HG03064 (cell line): ENCODE measurements around the gene OGFOD3.
"Not testable (repeated sequence)": the region's sequence is repeated elsewhere in the genome, so short reads cannot be mapped to it uniquely, and the experiment has no call there.

Experiments used
- ATAC-seq: cut with Tn5 transposase; IDR thresholded peaks from one replicate; pipeline ENCODE4 v1.9.1; 2021; ENCODE audit warnings: low read depth; ENCODE audit not compliant: unreplicated experiment

The OGFOD3 gene

DNA sequence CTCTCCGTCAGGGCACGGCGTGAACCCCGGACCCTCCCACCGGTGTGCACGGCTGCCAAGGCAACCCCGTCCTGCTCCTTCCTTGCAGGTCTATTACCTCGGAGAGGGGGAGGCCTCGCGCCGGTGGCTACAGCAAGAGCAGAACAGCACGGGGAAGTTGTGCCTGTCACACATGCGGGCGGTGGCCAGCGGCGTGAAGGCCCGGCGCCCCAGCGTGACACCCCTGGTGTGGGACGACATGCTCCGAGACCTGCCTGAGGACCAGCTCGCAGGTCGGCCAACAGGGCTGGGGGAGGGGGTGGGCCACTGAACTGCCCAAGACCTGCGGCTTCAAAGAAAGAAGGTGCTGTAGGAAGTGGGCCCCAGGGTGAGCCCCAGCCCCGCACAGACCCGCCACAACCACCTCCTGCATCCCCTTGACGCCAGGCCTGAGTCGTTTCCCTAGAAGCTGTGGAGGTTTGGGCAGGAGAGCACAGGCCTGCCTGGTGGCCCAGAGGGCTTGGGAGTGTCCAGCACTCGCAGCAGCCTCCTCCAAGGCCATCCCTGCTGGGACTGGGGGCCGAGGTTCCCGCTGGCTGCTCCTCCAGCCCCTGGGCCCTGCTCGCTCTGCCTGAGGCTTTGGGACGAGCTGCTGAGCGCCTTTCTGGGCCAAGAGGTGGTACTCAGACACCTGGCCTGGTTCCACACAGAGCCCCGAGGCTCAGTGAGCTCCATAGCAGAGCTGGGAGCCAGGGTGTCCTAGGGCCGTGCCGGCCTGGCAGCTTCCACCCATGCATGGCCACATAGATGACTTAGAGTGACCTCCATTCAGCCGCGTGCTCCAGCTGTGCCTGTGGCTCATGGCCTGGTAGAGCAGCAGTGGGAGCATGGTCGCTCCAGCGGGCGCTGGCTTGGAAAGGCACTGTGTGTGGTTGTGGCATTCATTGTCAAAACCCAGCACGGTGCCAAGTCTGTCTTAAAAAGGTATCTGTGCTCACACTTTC is 17.5 kb upstream of the OGFOD3 start:
- no peak for ATAC-seq

DNA sequence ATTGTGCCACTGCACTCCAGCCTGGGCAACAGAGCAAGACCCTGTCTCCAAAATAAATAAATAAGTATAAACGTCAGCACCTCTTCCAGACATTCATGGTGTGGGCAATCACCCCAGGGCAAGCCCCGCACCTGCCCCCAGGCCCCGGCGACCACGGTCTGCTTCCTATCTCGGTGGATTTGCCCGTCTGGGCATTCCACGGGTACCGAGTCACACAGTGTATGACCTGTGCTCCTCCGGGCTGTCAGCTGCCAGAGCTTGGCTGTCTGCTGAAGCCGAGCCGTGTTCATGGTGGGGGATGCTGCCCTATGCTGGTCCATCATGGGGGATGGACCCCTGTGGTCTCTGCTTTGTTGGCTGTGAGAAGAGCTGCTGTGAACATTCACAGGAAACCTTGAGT is 16.7 kb upstream of the OGFOD3 start:
- ATAC-seq: no peak

DNA sequence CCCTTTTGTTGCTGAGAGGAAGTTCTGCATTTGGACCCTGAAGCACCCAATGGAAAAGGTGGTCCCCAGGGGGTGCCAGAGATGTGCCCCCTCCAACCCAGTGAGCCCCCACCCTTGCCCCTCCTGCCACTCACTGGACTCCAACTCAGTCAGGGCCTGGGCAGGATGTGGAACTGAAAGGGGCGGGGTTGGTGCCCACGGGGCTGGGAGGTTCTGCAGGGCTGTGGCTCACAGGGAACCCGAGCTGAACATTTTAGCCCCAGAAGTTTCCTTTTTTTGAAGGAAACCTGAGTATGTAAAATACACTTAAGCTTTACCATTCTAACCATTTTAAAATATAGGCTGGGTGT is 15.8 kb upstream of the OGFOD3 start:
- ATAC-seq: no peak

DNA sequence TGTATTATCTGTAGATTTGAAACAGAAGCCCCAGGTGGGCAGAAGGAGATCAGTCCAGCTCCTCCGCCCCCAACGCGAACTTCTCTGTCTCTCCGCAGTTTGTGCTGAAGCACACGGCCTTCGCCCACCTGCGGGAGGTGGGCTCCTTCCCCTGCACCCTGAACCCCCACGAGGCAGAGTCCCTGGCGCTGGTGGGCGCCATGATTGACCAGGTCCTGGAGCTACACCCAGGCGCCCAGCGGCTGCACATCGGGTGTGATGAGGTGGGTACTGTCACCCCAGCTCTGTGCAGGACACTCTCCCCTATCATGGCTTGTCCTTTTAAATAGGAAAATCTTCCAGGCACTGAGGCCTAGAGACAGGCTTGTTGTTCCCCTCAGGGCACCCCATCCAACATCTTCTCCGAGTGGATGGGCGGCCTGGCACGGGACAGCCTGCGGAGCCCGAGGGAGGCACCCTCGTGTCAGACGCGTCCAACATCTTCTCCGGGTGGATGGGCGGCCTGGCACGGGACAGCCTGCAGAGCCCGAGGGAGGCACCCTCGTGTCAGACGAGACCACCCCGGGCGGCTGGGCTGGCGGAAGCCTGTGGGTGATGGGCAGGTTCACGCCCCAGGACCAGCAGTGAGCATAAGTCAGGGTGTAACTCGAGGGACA is 15.3 kb upstream of the OGFOD3 start:
- ATAC-seq: no peak

DNA sequence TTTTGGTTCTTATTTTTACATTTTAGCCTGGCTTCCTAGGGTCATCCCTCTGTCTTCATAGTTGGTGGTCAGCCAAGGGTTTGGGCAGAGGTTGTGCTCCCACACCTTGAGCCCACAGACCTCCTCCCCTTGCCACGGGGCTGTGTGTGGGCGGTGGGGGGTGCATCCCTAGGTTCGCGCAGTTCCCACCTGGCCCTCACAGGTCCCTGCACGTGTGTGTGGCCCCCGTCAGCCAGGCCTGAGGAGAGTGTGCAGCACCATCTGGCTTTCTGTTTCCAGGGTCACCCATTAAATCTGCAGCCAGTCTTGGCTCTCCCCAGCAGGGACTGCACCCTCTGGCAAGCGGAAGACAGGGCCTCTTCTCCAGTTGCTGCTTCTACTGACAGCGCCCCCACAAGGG is 13.6 kb upstream of the OGFOD3 start:
- no peak for ATAC-seq

DNA sequence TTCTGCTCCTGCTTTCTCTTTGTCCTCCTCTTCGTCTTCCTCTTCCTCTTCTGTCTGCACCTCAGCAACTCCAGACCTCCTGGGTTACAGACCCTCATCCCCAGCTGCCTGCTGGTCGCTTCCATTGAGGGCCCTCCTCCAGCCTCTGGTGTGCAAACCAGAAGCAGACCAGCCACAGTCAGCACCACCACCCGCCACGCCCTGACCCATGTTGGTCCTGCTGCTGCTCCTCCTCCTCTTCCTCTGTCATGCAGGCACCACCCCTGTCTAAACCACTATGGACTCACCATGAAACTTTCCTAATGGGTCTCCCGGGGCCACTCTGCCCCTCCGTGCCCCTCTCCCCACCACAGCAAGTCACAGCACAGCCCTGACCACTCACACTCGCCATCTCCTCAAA is 11.4 kb upstream of the OGFOD3 start:
- no peak for ATAC-seq

DNA sequence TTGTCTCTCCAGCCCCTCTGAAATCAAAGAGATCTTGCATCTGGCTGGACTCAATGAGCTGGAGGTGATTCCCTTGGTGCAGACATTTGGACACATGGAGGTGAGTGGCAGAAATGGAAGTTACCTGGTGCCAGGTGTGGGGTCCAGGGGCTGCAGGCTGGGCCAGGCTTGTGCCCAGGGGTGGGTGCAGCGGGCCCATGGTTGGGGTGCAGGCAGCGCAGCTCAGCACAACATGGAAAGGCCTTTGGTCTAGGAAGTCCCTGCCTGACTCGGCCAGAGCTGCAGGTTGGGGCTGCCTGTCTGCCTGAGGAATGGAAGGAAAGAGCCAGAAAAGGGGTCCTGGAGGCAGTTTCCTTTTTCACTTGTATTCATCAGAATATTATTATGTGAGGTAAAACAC is 10.2 kb upstream of the OGFOD3 start:
- no peak for ATAC-seq

DNA sequence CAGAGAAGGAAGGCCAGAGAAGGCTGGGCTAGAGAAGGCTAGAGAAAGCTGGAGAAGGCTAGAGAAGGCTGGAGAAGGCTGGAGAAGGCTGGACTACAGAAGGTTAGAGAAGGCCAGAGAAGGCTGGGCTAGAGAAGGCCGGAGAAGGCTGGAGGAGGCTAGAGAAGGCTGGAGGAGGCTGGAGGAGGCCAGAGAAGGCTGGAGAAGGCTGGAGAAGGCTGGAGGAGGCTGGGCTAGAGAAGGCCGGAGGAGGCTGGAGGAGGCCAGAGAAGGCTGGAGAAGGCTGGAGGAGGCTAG is 6.4 kb upstream of the OGFOD3 start:
- ATAC-seq: no peak

DNA sequence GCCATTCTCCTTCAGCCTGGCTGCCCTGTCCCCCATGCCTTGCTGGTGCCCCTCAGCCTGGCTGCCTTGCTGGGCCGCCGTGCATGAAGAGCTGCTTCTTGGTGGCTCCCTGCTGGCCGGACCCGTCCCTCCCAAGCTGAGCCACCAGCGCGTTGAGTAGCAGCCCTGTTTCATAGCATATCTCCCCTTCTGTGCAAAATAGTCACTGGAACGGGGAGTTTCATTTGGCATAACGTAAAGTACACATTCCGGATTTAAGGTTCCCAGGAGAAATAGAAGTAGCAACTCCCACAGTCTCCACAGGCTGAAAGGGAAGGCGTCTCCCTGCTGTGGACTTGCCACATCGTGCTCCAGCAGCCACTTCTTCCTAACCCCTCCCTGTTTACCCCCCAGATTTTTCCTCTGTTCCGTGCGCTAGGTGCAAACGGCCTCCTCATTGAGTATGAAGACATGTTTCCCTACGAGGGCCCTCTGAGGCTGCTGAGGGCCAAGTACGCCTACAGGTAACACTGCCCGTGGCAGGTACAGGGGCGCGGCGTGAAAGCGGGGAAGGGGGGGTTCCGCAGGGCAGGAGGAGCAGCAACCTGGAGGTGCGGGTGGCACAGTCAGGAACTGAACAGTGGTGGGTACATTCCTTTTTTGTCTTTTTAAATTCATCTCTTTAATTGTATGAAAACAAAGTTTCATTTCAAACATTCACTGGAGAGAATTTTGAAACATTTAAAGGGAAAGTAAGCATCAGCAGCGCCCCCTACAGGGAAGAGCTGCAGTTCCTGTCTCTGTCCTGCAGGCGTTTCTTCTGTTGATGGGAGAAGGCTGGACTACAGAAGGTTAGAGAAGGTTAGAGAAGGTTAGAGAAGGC is 5.8 kb upstream of the OGFOD3 start:
- no peak for ATAC-seq

DNA sequence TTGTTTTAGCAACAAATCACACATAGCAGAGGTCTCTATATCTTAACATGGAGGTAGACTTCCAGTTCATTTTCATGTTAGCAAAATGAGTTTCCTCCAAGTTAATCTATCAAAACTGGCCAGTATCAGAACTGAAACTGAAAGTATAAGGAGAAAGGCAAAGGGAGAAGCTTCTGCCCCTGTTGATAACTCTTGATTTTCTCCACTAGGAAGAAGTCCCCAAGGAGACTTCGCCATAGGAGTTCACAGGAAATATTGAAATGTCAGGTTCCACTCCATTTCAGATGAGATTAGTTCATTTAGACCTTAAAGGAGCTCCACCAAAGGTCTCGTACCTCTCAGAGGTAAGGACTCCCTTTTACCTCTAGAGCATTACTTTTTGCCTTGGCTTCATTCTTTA is 1.2 kb upstream of the OGFOD3 start:
- ATAC-seq: no peak

DNA sequence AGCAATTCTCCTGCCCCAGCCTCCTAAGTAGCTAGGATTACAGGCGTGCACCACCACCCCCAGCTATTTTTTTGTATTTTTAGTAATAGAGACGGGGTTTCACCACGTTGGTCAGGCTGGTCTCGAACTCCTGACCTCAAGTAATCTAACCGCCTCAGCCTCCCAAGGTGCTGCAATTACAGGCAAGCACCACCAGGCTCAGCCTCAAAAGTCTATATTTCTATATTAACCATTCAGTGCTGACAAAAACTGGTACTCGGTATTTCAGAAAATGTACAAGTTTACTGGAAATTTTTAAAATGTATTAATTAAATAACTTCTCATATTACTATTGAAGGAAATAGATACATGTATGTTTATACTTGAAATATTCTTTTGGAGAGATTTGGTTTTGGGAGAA is 1.6 kb downstream of the OGFOD3 start:
- ATAC-seq: no peak

DNA sequence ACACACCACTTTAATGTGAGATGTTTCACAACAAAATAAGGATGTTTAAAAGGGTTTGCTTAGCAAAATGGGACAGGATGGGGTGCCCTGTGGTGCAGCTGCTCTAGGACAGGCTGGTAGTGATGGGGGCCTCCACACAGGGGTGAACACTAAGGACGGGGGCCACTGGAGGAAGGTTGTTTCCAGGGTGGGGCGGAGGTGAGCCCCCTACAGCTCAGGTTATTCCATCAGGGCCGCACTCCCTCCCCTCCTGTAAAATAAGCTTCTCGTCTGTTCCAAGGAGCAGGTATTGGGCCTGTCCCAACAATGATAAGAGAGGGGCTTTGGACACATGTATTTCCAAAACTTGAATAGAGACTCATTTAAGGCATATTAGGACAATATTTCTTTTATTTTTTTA is 2.1 kb downstream of the OGFOD3 start:
- no peak for ATAC-seq

DNA sequence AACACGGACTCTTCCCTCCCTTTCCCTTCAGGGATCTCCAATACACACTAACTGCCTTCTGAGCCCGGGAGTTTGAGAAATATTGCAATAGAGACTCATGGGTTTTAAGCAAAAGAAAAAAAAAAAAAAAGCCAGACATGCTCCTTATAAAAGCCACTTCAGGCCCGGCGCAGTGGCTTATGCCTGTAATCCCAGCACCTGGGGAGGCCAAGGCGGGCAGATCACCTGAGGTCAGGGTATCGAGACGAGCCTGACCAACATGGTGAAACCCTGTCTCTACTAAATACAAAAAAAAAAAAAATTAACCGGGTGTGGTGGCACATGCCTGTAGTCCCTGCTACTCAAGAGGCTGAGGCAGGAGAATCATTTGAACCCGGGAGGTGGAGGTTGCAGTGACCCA is 2.6 kb downstream of the OGFOD3 start:
- no peak for ATAC-seq

DNA sequence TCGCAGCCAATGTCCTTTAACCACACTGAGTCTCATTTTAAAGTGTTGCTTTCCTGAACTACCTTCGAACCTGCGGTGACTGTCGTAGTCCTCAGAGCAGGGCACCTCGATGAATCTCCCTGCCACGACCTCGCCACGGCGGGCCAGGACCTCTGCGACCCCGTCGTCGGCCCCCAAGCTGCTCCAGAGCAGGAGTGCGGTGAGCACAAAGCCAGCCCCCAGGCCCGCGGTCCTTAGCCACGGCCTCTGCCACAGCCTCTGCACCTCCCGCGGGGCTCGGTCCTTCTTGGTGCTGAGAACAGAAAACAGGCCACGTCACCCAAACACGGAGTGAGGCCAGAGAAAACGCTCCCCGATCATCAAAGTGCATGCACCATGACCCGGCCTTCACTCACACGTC is 3.0 kb downstream of the OGFOD3 start:
- no peak for ATAC-seq

DNA sequence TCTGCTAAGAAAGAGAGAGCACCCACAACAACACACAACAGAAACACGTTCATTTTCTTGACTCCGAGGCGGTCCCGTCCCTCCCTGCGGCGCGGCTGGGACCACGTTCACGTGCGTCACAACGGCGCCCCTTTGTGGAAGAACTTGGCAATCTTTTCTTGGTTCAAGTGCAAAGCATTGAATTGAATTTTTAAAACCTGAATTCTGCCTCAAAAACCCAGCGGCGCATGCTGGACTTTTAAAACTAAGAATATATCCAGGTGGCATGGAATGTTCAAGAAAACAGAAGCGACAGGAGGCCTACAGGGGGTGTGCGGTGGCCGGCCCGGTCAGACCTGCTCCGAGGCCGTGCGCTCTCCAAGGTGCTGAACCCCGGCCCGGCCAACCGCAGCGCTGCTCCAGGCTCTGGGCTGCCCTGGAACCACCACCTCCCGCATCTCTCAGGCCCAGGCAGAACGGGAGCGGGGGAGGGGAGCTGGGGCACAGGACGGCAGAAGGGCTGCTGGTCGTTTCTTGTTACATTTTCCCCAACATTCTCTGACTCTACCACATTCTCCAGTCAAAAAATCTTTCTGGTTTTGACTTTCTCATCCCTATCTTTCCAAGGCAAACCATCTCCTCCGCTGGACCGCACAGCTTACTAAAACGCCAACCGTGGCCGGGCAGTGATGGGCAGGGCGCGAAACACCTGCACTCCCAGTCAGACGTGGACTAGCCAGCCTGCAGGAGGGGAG is 3.7 kb downstream of the OGFOD3 start:
- ATAC-seq: no peak

DNA sequence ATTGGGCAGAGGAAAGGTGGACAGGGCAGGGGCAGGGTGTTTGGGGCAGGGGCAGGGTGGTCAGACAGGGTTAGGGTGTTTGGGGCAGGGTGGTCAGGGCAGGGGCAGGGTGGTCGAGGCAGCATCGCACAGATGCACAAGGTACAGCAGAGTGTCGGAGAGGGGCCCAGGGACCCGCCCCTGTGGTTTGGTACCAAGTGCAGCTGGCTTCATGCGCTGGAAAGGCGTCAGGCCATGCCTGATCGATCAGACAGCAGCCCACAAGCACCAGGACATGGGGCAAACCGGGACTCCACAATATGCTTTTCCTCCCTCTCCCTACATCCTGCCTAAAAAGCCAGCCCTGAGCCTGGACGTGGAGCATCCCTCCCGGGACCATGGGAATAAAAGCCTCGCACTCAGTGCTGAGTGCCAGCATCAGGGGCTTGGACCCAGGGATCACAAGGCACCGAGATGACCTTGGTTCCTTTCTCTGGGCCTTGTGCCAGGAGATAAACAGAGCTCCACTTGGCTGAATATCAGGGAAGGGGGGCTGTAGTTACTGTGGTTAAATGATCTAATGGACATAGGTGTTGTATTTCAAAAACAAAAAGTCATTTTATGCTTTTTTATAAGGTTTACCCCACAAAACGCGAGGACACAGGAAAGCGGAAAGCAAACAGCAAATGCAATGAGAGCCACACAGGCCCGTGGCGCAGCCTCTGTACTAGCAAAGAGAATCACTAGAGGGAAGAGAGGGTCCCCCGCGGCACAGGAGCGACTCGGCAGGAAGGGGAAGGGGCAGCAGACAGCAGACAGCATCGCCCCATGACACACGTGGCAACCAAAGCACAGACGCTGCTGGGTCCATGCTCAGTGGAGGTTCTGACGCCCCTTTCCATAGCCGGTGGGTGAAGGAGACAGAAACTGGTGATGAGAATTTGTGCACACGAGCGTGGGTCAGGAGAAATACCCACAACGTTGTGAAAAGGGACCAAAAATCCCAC is 5.6 kb downstream of the OGFOD3 start:
- ATAC-seq: no peak

DNA sequence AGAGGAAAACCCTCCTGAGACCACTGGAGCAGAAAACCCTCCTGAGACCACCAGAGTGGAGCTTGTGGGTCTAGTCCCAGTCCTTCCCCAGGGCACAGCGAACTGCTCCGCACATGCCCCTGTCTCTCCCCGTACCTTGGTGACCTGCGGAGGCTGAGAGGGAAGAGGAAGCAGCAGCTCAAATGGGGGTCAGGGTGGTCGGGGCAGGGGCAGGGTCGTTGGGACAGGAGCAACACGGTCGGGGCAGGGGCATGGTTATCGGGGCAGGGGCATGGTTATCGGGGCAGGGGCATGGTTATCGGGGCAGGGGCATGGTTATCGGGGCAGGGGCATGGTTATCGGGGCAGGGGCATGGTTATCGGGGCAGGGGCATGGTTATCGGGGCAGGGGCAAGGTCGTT is 6.3 kb downstream of the OGFOD3 start:
- not testable (repeated sequence) for ATAC-seq

DNA sequence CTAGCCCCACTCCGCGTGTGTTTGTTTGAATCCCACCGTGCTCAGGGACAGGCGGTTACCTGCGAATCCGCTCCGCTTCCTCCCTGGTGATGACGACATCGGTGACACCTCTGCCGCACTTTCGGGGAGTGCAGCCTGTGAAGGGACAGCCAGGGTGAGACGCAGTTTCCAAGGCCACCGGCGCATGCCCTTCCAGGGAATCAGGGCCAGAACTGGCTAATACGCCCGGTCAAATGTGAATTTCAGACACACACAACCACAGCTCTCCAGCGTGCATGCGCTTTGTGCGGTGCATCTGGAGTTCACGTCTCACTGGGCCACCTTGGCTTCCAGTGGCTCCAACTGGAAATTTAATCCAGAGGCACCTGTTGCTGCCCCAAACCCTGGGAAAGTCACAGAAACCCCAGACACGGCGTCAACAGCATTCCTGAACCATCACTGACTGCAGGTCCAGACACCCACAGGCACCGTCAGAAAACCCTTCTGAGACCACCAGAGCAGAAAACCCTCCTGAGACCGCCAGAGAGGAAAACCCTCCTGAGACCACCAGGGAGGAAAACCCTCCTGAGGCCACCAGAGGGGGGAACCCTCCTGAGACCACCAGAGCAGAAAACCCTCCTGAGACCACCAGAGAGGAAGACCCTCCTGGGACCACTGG is 6.9 kb downstream of the OGFOD3 start:
- ATAC-seq: no peak
